Osteoblast (primary cell): ENCODE data around the gene COL16A1. TPM values are rescaled to one million over a fixed set of nuclear protein-coding genes. Genes with fewer than 3 reads are reported as not detected.

Source experiments
- DNase-seq: peaks from one replicate; pipeline ENCODE4 v3.0.0; 2011; ENCODE audit warnings: low spot score, mixed read lengths; ENCODE audit not compliant: insufficient read length; ENCODE audit errors: missing footprints
- H2AFZ ChIP-seq: 2 replicates; pipeline ENCODE4 v1.6.0; 2011; ENCODE audit warnings: mild to moderate bottlenecking, low read length
- H3K27ac ChIP-seq: 2 replicates; pipeline ENCODE4 v1.5.1; 2011; ENCODE audit warnings: mild to moderate bottlenecking, low read depth, low read length, moderate library complexity
- H3K27me3 ChIP-seq: 2 replicates; pipeline ENCODE4 v1.6.0; 2012; ENCODE audit warnings: mild to moderate bottlenecking, control low read depth, inconsistent platforms, low read length, moderate library complexity; ENCODE audit not compliant: insufficient read depth
- H3K36me3 ChIP-seq: 2 replicates; pipeline ENCODE4 v1.5.1; 2011; ENCODE audit warnings: mild to moderate bottlenecking, low read length, control low read depth, moderate library complexity; ENCODE audit not compliant: insufficient read depth
- H3K4me1 ChIP-seq: 2 replicates; pipeline ENCODE4 v1.5.1; 2011; ENCODE audit warnings: mild to moderate bottlenecking, low read length, control low read depth, moderate library complexity; ENCODE audit not compliant: insufficient read depth
- H3K4me2 ChIP-seq: 2 replicates; pipeline ENCODE4 v1.6.0; 2011; ENCODE audit warnings: mild to moderate bottlenecking, low read length; ENCODE audit not compliant: insufficient read depth
- H3K4me3 ChIP-seq: fragments of 200-600 bp; sonication (generic); 3 replicates; pipeline ENCODE4 v1.5.1; 2012; ENCODE audit warnings: mild to moderate bottlenecking, low read length, inconsistent platforms; ENCODE audit not compliant: insufficient read depth
- H3K79me2 ChIP-seq: 2 replicates; pipeline ENCODE4 v1.6.0; 2012; ENCODE audit warnings: mild to moderate bottlenecking, low read length, control low read depth, inconsistent platforms; ENCODE audit not compliant: insufficient read depth
- H3K9me3 ChIP-seq: 2 replicates; pipeline ENCODE4 v1.5.1; 2011; ENCODE audit warnings: low read depth, low read length, control low read depth
- H4K20me1 ChIP-seq: 2 replicates; pipeline ENCODE4 v1.6.0; 2012; ENCODE audit warnings: mild to moderate bottlenecking, low read length, control low read depth; ENCODE audit not compliant: insufficient read depth
- total RNA-seq: library from RNA; depleted of rRNA; stranded (reverse); fragments of >200 nt; gene quantifications from 2 replicates; pipeline ENCODE4 v1.2.3, GENCODE V29; 2012
- TF ChIP-seq, protein P1 (sequence below): IDR thresholded peaks from 2 replicates; pipeline ENCODE4 v1.5.1; 2011; ENCODE audit warnings: mild to moderate bottlenecking, low read depth, low read length, moderate library complexity; ENCODE audit errors: extremely low read depth

COL16A1 gene
- total RNA-seq, 1 donor: 197 TPM

GRCh38 chr1:31659889-31660288, 43.9 kb downstream of the COL16A1 start:
- Histone ChIP-seq H3K27ac (no peak overlapping the region), H2AFZ (no peak overlapping the region), H3K4me3 (no peak overlapping the region), H3K9me3 (no peaks in the 10 kb centered on the region), H3K36me3 (peaks cover 82% of the 10 kb centered on the region), H3K27me3 (no peaks in the 10 kb centered on the region), H4K20me1 (peaks cover 9% of the 10 kb centered on the region), H3K4me2 (no peak overlapping the region), H3K79me2 (no peaks in the 10 kb centered on the region), H3K4me1 (peaks cover 8% of the 10 kb centered on the region)
- peak; percentile 53 for DNase-seq
- TF ChIP-seq, protein P1, sequence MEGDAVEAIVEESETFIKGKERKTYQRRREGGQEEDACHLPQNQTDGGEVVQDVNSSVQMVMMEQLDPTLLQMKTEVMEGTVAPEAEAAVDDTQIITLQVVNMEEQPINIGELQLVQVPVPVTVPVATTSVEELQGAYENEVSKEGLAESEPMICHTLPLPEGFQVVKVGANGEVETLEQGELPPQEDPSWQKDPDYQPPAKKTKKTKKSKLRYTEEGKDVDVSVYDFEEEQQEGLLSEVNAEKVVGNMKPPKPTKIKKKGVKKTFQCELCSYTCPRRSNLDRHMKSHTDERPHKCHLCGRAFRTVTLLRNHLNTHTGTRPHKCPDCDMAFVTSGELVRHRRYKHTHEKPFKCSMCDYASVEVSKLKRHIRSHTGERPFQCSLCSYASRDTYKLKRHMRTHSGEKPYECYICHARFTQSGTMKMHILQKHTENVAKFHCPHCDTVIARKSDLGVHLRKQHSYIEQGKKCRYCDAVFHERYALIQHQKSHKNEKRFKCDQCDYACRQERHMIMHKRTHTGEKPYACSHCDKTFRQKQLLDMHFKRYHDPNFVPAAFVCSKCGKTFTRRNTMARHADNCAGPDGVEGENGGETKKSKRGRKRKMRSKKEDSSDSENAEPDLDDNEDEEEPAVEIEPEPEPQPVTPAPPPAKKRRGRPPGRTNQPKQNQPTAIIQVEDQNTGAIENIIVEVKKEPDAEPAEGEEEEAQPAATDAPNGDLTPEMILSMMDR: no peak

GRCh38 chr1:31658721-31659120, 45.1 kb downstream of the COL16A1 start:
- H3K79me2 ChIP-seq: no peaks in the 10 kb centered on the region
- no peaks in the 10 kb centered on the region for H3K9me3 ChIP-seq
- H4K20me1 ChIP-seq: peaks cover 9% of the 10 kb centered on the region
- H3K27ac ChIP-seq: no peak overlapping the region
- peaks cover 8% of the 10 kb centered on the region for H3K4me1 ChIP-seq
- H3K4me2 ChIP-seq: no peak overlapping the region
- H2AFZ ChIP-seq: no peak overlapping the region
- H3K4me3 ChIP-seq: no peak overlapping the region
- TF ChIP-seq, protein P1: no peak
- H3K36me3 ChIP-seq: peaks cover 91% of the 10 kb centered on the region
- peak; percentile 96 for DNase-seq
- no peaks in the 10 kb centered on the region for H3K27me3 ChIP-seq

DNA sequence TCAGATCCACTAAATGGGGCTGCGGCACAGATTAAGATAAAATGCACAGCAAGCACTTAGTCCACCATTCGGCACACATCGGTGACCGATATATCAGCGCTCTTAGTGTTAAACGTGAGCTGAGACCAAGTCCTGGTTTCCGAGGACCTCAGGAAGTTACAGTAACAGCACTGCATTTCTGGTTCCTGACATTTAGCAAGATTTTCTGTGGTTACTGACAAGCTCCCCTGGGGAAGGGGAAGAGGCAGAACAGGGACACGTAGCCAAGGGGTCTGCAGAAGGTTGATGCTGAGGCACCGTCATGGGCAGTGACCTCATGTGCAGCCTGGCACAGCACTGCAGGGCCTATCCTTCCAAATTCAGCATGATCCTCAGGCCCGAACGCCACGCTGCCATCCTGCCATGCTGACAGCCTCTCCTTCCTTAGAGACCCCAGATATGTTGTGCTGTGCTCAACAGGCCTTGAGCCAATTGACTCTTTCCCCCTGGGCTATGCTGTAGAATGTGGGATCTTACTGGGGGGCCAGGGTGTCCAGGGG, 45.8 kb downstream of the COL16A1 start:
- H4K20me1 ChIP-seq: peaks cover 9% of the 10 kb centered on the region
- no peaks in the 10 kb centered on the region for H3K27me3 ChIP-seq
- peak; percentile 57 for DNase-seq
- no peak overlapping the region for H3K4me3 ChIP-seq
- peaks cover 91% of the 10 kb centered on the region for H3K36me3 ChIP-seq
- no peaks in the 10 kb centered on the region for H3K9me3 ChIP-seq
- no peak overlapping the region for H3K27ac ChIP-seq
- H3K4me2 ChIP-seq: no peak overlapping the region
- H3K79me2 ChIP-seq: no peaks in the 10 kb centered on the region
- H3K4me1 ChIP-seq: peaks cover 8% of the 10 kb centered on the region
- TF ChIP-seq, protein P1: no peak
- no peak overlapping the region for H2AFZ ChIP-seq

- H3K4me3 ChIP-seq: no peak overlapping the region
- H3K36me3 ChIP-seq: peaks cover 97% of the 10 kb centered on the region
- no peak overlapping the region for H2AFZ ChIP-seq
- H4K20me1 ChIP-seq: peaks cover 9% of the 10 kb centered on the region
- H3K4me2 ChIP-seq: no peak overlapping the region
- no peaks in the 10 kb centered on the region for H3K79me2 ChIP-seq
- H3K4me1 ChIP-seq: peaks cover 8% of the 10 kb centered on the region
- peak; percentile 54 for DNase-seq
- TF ChIP-seq, protein P1: no peak
- H3K27me3 ChIP-seq: no peaks in the 10 kb centered on the region
- no peak overlapping the region for H3K27ac ChIP-seq
- no peaks in the 10 kb centered on the region for H3K9me3 ChIP-seq
These were observed 46.6 kb downstream of the COL16A1 start for GRCh38 chr1:31657020-31657804.
